Endodermal cell (in vitro differentiated cells): ENCODE data around the gene COL4A2. TPM values are rescaled to one million over a fixed set of nuclear protein-coding genes. Genes with fewer than 3 reads are reported as not detected.
A peak's percentile ranks its signal among the peaks of the same experiment; 100 is the strongest.

Experiments used
- DNase-seq: peaks from one replicate; pipeline ENCODE4 v3.0.0-alpha.2; 2017
- H3K27ac ChIP-seq: 2 replicates; pipeline ENCODE4 v1.5.1; 2013; ENCODE audit warnings: mild to moderate bottlenecking, low read depth, low read length, moderate library complexity
- H3K27me3 ChIP-seq: 2 replicates; pipeline ENCODE4 v1.6.1; 2013; ENCODE audit warnings: mild to moderate bottlenecking, low read length, moderate library complexity; ENCODE audit not compliant: insufficient read depth, control insufficient read depth, poor library complexity, severe bottlenecking
- H3K36me3 ChIP-seq: 2 replicates; pipeline ENCODE4 v1.7.0; 2013; ENCODE audit warnings: mild to moderate bottlenecking, low read length, moderate library complexity; ENCODE audit not compliant: control insufficient read depth, insufficient read depth
- H3K4me1 ChIP-seq: one replicate; pipeline ENCODE4 v1.7.0; 2013; ENCODE audit warnings: low read length; ENCODE audit not compliant: control insufficient read depth, insufficient read depth
- H3K4me3 ChIP-seq: 2 replicates; pipeline ENCODE4 v1.5.1; 2013; ENCODE audit warnings: mild to moderate bottlenecking, low read length, moderate library complexity
- H3K9ac ChIP-seq: 2 replicates; pipeline ENCODE4 v1.6.1; 2013; ENCODE audit warnings: mild to moderate bottlenecking, low read length, moderate library complexity; ENCODE audit not compliant: poor library complexity, severe bottlenecking; ENCODE audit errors: extremely low read depth
- H3K9me3 ChIP-seq: 2 replicates; pipeline ENCODE4 v1.6.1; 2013; ENCODE audit warnings: mild to moderate bottlenecking, low read length, moderate library complexity; ENCODE audit not compliant: control insufficient read depth
- H3K27ac Mint-ChIP-seq: 2 replicates; pipeline ENCODE4 v1.8.0; 2020; ENCODE audit warnings: mixed read lengths
- H3K27me3 Mint-ChIP-seq: 2 replicates; pipeline ENCODE4 v1.8.0; 2021; ENCODE audit warnings: mild to moderate bottlenecking, mixed read lengths; ENCODE audit not compliant: insufficient read depth
- H3K36me3 Mint-ChIP-seq: 2 replicates; pipeline ENCODE4 v1.8.0; 2020; ENCODE audit warnings: low read depth, mixed read lengths
- H3K4me1 Mint-ChIP-seq: 2 replicates; pipeline ENCODE4 v1.8.0; 2020; ENCODE audit warnings: mixed read lengths
- H3K4me3 Mint-ChIP-seq: 2 replicates; pipeline ENCODE4 v1.8.0; 2020; ENCODE audit warnings: mild to moderate bottlenecking, moderate library complexity, mixed read lengths
- H3K9me3 Mint-ChIP-seq: 2 replicates; pipeline ENCODE4 v1.8.0; 2020; ENCODE audit warnings: mild to moderate bottlenecking, mixed read lengths
- CTCF ChIP-seq: fragments of 200-600 bp; sonication (generic); conservative IDR thresholded peaks from 2 replicates; pipeline ENCODE4 v1.5.0; 2021; ENCODE audit warnings: antibody characterized with exemption, mild to moderate bottlenecking
- WGBS, 2 experiments: methylation state at CpG; one replicate each; pipeline versions ENCODE4 v1.1.5 to v1.1.7; 2013; ENCODE audit warnings: missing lambda C conversion rate in 2 of 2, mixed read lengths in 1 of 2; ENCODE audit not compliant: insufficient coverage in 1 of 2, insufficient read length in 1 of 2; 5-methylcytosine and 5-hydroxymethylcytosine counted together
- total RNA-seq, 2 donors: library from RNA; stranded (reverse); fragmentation: NEBNext Ultra II Directional in 1 of 2; extraction: Animal tissue kit (Norgen Biotek cat#: 25700) in 1 of 2; gene quantifications; 2 replicates in 1 of 2; 3 replicates in 1 of 2; pipeline ENCODE4 v1.2.1, GENCODE V29; 2021

COL4A2 gene
- total RNA-seq, 2 donors from 2014 or later, result 388 to 398 TPM

- no peak overlapping the region for H3K9ac ChIP-seq
- no peaks in the 10 kb centered on the region for H3K9me3 ChIP-seq
- H3K27me3 ChIP-seq, result no peaks in the 10 kb centered on the region
- no peak for TF ChIP-seq CTCF
- no peak overlapping the region for H3K27ac ChIP-seq
- Mint-ChIP-seq H3K4me3 (no peak overlapping the region), H3K27ac (peak overlapping the region; percentile 49), H3K9me3 (no peaks in the 10 kb centered on the region), H3K4me1 (peaks cover 8% of the 10 kb centered on the region), H3K27me3 (no peaks in the 10 kb centered on the region), H3K36me3 (peaks cover 21% of the 10 kb centered on the region)
- H3K4me1 ChIP-seq, result no peaks in the 10 kb centered on the region
- DNase-seq, result no peak
- H3K36me3 ChIP-seq, result peaks cover 9% of the 10 kb centered on the region
- H3K4me3 ChIP-seq, result no peak overlapping the region
- WGBS, 2 experiments, result 95 to 99% methylated on average over 7 of the region's 7 CpGs
Measured at GRCh38 chr13:110521946-110522345, 214.9 kb downstream of the COL4A2 start.

DNA sequence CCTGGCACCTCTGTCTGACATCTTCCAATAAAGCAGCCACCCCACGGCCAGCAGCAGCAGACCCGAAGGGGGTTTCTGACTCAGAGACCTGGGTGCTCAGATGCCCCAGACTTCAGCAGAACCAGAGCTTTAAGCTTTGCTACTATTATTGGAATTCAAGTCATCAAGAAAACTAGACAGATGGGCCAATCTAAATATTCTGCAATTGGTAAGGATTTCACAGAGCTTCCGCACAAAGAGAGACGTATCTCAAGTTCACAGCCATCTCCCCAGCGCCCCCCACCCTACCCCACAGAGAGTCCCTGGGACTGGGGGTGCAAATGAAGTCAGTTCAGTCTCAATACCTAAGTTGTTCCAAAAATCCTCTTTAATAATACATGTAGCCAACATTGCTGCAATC lies 215.6 kb downstream of the COL4A2 start:
- Histone ChIP-seq H3K4me1 (no peaks in the 10 kb centered on the region), H3K36me3 (peaks cover 9% of the 10 kb centered on the region), H3K27ac (no peak overlapping the region), H3K4me3 (no peak overlapping the region), H3K9me3 (no peaks in the 10 kb centered on the region), H3K27me3 (no peaks in the 10 kb centered on the region), H3K9ac (no peak overlapping the region)
- H3K4me1 Mint-ChIP-seq, result peaks cover 13% of the 10 kb centered on the region
- peaks cover 21% of the 10 kb centered on the region for H3K36me3 Mint-ChIP-seq
- no peak for TF ChIP-seq CTCF
- H3K9me3 Mint-ChIP-seq, result no peaks in the 10 kb centered on the region
- H3K27me3 Mint-ChIP-seq, result no peaks in the 10 kb centered on the region
- 90 to 100% methylated on average over 5 of the region's 5 CpGs for WGBS, 2 experiments
- H3K27ac Mint-ChIP-seq, result no peak overlapping the region
- H3K4me3 Mint-ChIP-seq, result no peak overlapping the region
- DNase-seq, result no peak

- H3K9ac ChIP-seq, result no peak overlapping the region
- H3K27ac ChIP-seq, result no peak overlapping the region
- no peak for TF ChIP-seq CTCF
- peaks cover 9% of the 10 kb centered on the region for H3K36me3 ChIP-seq
- H3K9me3 ChIP-seq, result no peaks in the 10 kb centered on the region
- no peak overlapping the region for H3K4me3 Mint-ChIP-seq
- no peaks in the 10 kb centered on the region for H3K9me3 Mint-ChIP-seq
- no peak for DNase-seq
- peaks cover 21% of the 10 kb centered on the region for H3K36me3 Mint-ChIP-seq
- no peak overlapping the region for H3K4me3 ChIP-seq
- no peaks in the 10 kb centered on the region for H3K4me1 ChIP-seq
- H3K27ac Mint-ChIP-seq, result no peak overlapping the region
- H3K4me1 Mint-ChIP-seq, result peaks cover 15% of the 10 kb centered on the region
- no peaks in the 10 kb centered on the region for H3K27me3 ChIP-seq
- WGBS, 2 experiments, result 91 to 94% methylated on average over 7 to 9 of the region's 9 CpGs
- H3K27me3 Mint-ChIP-seq, result no peaks in the 10 kb centered on the region
Measured at GRCh38 chr13:110523180-110523579, 216.1 kb downstream of the COL4A2 start.
